ENCODE results near the gene NEK6. TPM values are rescaled to one million over a fixed set of nuclear protein-coding genes. Genes with fewer than 3 reads are reported as not detected.

The NEK6 gene
- total and polyA plus RNA-seq, 9 of the 15 experiments (the other 6 are each of a cell fraction or from before 2014, with no cell fraction given): 3.1 to 19.0 (median 8.4) TPM

DNA sequence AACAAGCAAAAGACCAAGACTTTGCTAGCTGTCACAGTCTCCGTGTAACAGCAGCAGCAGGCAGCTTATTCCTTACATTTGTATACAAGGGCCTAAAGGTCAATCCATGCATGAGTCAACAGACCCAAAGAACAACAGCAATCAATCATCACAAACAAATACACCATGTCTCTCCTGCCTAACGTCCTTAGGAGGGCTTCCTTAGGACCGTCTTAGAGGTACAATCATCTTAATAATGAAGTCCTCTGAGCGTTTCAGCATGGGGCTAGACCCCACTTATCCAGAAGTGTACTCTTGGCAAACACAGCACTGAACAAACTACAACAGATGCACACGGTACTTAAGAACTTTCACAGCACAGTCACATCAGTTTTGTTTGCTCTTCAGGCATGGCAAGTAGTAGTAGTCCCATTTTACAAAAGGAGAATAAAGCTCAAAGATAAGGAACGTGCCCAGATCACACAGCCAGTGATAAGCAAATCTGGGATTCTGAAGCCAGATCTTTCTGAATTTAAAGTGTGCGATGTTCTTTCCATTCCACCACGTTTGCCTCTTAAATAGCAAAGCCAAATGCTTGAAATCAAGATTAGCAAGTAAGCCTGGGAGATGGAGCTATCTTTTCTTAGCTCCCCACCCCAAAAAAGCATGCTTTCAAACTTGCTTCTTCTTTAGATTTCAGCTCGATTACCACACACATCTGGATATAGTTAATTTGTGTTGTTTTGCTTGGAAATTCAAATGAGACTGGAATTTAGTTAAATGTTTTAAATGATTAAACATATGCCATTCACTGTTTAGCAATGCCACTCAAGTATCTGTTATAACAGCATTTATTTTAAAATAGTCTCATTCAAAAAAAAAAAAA, 133.3 kb downstream of the NEK6 start (continued):
- TF ChIP-seq, protein P1, sequence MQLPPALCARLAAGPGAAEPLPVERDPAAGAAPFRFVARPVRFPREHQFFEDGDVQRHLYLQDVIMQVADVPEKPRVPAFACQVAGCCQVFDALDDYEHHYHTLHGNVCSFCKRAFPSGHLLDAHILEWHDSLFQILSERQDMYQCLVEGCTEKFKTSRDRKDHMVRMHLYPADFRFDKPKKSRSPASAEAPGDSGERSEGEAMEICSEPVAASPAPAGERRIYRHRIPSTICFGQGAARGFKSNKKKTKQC (CRISPR knock-in tag; IDR thresholded peaks at IDR 0.05): no peak
- TF ChIP-seq FOSL1 (tag; conservative IDR thresholded peaks at IDR 0.05) (peak; percentile 69), SOX6 (IDR thresholded peaks at IDR 0.05) (peak; percentile 77), FOXK2 (conservative IDR thresholded peaks at IDR 0.05 in 1 of 2, IDR thresholded peaks at IDR 0.05 in 1 of 2; ENCODE audit: low read depth in 2 of 2) (peak; percentile 73 to 85), BHLHE40 (IDR thresholded peaks at IDR 0.05; ENCODE audit: low read length) (peak; percentile 74), MTA3 (IDR thresholded peaks at IDR 0.05; ENCODE audit: borderline replicate concordance) (0 out of 2 replicates have a peak, but pooled peaks have one; percentile 20), NR2C1 (IDR thresholded peaks at IDR 0.05) (peak; percentile 17; the same call in 1 of the 2 replicates), NR2C1 (tag; IDR thresholded peaks at IDR 0.05) (no peak; the same call in 1 of the 2 replicates), JUNB (CRISPR knock-in tag; conservative IDR thresholded peaks at IDR 0.05) (no peak), SMARCA4 (IDR thresholded peaks at IDR 0.05) (peak; percentile 49; the same call in 1 of the 2 replicates)
- TF ChIP-seq, protein P2, sequence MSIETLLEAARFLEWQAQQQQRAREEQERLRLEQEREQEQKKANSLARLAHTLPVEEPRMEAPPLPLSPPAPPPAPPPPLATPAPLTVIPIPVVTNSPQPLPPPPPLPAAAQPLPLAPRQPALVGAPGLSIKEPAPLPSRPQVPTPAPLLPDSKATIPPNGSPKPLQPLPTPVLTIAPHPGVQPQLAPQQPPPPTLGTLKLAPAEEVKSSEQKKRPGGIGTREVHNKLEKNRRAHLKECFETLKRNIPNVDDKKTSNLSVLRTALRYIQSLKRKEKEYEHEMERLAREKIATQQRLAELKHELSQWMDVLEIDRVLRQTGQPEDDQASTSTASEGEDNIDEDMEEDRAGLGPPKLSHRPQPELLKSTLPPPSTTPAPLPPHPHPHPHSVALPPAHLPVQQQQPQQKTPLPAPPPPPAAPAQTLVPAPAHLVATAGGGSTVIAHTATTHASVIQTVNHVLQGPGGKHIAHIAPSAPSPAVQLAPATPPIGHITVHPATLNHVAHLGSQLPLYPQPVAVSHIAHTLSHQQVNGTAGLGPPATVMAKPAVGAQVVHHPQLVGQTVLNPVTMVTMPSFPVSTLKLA (conservative IDR thresholded peaks at IDR 0.05): 0 out of 4 replicates have a peak, but pooled peaks of 1 of the 2 experiments have one; percentile 26
- TF ChIP-seq, protein P3, sequence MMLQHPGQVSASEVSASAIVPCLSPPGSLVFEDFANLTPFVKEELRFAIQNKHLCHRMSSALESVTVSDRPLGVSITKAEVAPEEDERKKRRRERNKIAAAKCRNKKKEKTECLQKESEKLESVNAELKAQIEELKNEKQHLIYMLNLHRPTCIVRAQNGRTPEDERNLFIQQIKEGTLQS (IDR thresholded peaks at IDR 0.05): peak; percentile 71
- TF ChIP-seq, protein P3 (CRISPR knock-in tag; conservative IDR thresholded peaks at IDR 0.05): no peak
- TF ChIP-seq, protein P4, sequence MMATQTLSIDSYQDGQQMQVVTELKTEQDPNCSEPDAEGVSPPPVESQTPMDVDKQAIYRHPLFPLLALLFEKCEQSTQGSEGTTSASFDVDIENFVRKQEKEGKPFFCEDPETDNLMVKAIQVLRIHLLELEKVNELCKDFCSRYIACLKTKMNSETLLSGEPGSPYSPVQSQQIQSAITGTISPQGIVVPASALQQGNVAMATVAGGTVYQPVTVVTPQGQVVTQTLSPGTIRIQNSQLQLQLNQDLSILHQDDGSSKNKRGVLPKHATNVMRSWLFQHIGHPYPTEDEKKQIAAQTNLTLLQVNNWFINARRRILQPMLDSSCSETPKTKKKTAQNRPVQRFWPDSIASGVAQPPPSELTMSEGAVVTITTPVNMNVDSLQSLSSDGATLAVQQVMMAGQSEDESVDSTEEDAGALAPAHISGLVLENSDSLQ (IDR thresholded peaks at IDR 0.05): peak; percentile 91
- TF ChIP-seq, protein P5, sequence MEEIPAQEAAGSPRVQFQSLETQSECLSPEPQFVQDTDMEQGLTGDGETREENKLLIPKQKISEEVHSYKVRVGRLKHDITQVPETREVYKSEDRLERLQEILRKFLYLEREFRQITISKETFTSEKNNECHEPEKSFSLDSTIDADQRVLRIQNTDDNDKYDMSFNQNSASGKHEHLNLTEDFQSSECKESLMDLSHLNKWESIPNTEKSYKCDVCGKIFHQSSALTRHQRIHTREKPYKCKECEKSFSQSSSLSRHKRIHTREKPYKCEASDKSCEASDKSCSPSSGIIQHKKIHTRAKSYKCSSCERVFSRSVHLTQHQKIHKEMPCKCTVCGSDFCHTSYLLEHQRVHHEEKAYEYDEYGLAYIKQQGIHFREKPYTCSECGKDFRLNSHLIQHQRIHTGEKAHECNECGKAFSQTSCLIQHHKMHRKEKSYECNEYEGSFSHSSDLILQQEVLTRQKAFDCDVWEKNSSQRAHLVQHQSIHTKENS (CRISPR knock-in tag; IDR thresholded peaks at IDR 0.05): no peak
- TF ChIP-seq, protein P6, sequence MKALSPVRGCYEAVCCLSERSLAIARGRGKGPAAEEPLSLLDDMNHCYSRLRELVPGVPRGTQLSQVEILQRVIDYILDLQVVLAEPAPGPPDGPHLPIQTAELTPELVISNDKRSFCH (CRISPR knock-in tag; IDR thresholded peaks at IDR 0.05): no peak
- TF ChIP-seq, protein P6 (tag; IDR thresholded peaks at IDR 0.05): peak; percentile 84; the same call in 1 of the 2 replicates
- TF ChIP-seq, protein P7, sequence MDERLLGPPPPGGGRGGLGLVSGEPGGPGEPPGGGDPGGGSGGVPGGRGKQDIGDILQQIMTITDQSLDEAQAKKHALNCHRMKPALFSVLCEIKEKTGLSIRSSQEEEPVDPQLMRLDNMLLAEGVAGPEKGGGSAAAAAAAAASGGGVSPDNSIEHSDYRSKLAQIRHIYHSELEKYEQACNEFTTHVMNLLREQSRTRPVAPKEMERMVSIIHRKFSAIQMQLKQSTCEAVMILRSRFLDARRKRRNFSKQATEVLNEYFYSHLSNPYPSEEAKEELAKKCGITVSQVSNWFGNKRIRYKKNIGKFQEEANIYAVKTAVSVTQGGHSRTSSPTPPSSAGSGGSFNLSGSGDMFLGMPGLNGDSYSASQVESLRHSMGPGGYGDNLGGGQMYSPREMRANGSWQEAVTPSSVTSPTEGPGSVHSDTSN (CRISPR knock-in tag; IDR thresholded peaks at IDR 0.05; ENCODE audit: low read depth): peak; percentile 35; the same call in 1 of the 2 replicates
- TF ChIP-seq, protein P7 (tag; conservative IDR thresholded peaks at IDR 0.05; ENCODE audit: low read depth): peak; percentile 80

Measured in K562 (cell line).